ENCODE results near the gene NGFR.

Gene NGFR

GRCh38 chr17:49487183-49487582 is 7.9 kb upstream of the NGFR start:
- H3K4me3 ChIP-seq (ENCODE audit: low read depth, low read length): no peak overlapping the region
- in situ Hi-C loops (cut with HindIII; ENCODE audit: low sequenced_read_pairs): no loop called here
- no peak for TF ChIP-seq CTCF (IDR thresholded peaks at IDR 0.05; ENCODE audit: low read depth, low read length)
- no peak for DNase-seq (ENCODE audit: low read depth, low spot score)

- in situ Hi-C loops (cut with HindIII; ENCODE audit: low sequenced_read_pairs): no loop called here
- no peak for TF ChIP-seq CTCF (IDR thresholded peaks at IDR 0.05; ENCODE audit: low read depth, low read length)
- H3K4me3 ChIP-seq (ENCODE audit: low read depth, low read length): no peak overlapping the region
- DNase-seq (ENCODE audit: low read depth, low spot score): no peak
Measured at GRCh38 chr17:49488612-49489011, 6.5 kb upstream of the NGFR start.

- TF ChIP-seq CTCF (IDR thresholded peaks at IDR 0.05; ENCODE audit: low read depth, low read length): no peak
- no peak for DNase-seq (ENCODE audit: low read depth, low spot score)
- in situ Hi-C loops (cut with HindIII; ENCODE audit: low sequenced_read_pairs): no loop called here
- H3K4me3 ChIP-seq (ENCODE audit: low read depth, low read length): no peak overlapping the region
Measured at GRCh38 chr17:49489348-49489747, 5.7 kb upstream of the NGFR start.

GRCh38 chr17:49490276-49490675 is 4.8 kb upstream of the NGFR start:
- TF ChIP-seq CTCF (IDR thresholded peaks at IDR 0.05; ENCODE audit: low read depth, low read length): no peak
- no peak overlapping the region for H3K4me3 ChIP-seq (ENCODE audit: low read depth, low read length)
- in situ Hi-C loops (cut with HindIII; ENCODE audit: low sequenced_read_pairs): no loop called here
- no peak for DNase-seq (ENCODE audit: low read depth, low spot score)

- no peak for DNase-seq (ENCODE audit: low read depth, low spot score)
- in situ Hi-C loops (cut with HindIII; ENCODE audit: low sequenced_read_pairs): no loop called here
- TF ChIP-seq CTCF (IDR thresholded peaks at IDR 0.05; ENCODE audit: low read depth, low read length): no peak
- H3K4me3 ChIP-seq (ENCODE audit: low read depth, low read length): no peak overlapping the region
Measured at GRCh38 chr17:49491192-49491769, 3.8 kb upstream of the NGFR start.

GRCh38 chr17:49494399-49494985 is 601 bp upstream of the NGFR start:
- in situ Hi-C loops (cut with HindIII; ENCODE audit: low sequenced_read_pairs): no loop called here
- TF ChIP-seq CTCF (IDR thresholded peaks at IDR 0.05; ENCODE audit: low read depth, low read length): no peak
- DNase-seq (ENCODE audit: low read depth, low spot score): no peak
- no peak overlapping the region for H3K4me3 ChIP-seq (ENCODE audit: low read depth, low read length)
